ENCODE data around the gene RBP3. TPM values are rescaled to one million over a fixed set of nuclear protein-coding genes. Genes with fewer than 3 reads are reported as not detected.

The RBP3 gene
- total RNA-seq, 1 donor from 2014 or later, result not detected

DNA sequence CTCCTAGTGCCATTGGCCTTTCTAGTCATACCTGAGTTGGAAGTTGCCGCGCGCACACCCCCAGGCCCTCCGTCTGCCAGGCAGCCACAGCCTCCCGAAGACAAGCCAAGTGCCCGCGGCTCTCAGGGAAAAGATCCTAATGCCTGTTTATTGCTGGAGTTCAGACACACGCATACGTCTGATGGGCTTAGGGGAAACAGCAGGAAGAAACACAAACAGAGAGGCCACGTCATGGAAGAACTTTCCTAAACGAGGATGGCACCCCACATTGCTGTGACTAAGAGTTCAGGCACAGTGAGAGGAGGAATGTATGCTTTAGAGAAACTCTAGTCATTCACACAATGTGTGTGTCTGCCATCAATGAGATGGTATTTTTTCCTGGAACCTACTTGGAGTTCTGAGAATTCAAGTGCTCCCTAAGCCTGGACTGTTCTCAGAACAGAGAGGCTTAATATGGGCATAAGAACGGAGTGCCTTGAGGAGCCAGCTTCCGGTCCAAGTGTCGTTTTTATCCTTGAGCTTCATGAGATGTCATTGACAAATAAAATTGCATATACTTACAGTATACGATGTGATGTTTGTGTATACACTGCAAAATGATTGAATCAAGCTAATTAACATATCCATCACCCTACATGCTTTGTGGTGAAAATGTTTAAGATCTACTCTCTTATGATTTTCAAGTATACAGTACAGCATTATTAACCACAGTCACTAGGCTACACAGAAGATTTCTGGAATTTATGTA is 11.6 kb upstream of the RBP3 start:
- DNase-seq (ENCODE audit: low read depth, low spot score), result no peak

DNA sequence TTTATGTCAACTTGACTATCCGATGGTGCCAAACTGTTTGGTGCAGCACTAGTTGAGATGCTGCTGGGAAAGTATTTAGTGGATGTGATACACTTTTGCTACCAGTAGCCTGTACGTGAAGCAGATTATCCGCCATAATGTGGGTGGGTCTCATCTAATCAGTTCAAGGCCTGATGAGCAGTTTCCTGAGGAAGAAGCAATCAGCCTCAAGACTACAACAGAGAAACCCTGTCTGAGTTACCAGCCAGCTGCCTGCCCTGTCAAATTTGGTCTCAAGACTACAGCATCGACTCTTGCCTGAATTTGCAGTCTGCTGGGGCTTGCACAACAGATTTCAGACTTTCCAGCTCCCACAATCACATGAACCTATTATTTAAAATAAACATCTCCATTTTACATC is 10.9 kb upstream of the RBP3 start:
- no peak for DNase-seq (ENCODE audit: low read depth, low spot score)

DNA sequence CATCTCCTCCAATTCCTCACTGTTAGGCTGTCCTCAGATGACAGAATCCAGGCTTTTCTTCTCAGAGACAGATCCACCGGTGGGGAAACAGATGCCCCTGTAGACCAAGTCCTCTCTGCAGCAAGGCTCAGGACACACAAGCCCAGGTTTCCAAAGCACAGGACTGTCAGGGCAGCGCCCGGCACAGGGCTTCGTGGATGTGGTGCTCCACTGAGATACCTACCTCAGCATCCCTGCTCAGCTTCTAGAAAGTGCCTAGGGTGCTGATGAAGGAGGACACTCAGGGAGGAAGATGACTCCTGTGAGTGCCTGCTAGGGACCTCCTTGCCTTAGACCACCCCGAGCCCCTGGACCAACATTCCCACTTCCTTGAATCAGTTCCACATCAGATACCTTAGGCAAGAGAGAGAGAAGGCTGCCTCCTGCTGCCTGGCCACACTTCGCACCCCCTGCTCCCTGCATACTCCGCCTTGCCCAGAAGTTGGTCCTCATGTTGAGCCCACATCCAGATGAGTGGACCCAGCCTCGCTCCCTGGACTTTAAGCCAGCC is 8.9 kb upstream of the RBP3 start:
- DNase-seq (ENCODE audit: low read depth, low spot score), result no peak

DNA sequence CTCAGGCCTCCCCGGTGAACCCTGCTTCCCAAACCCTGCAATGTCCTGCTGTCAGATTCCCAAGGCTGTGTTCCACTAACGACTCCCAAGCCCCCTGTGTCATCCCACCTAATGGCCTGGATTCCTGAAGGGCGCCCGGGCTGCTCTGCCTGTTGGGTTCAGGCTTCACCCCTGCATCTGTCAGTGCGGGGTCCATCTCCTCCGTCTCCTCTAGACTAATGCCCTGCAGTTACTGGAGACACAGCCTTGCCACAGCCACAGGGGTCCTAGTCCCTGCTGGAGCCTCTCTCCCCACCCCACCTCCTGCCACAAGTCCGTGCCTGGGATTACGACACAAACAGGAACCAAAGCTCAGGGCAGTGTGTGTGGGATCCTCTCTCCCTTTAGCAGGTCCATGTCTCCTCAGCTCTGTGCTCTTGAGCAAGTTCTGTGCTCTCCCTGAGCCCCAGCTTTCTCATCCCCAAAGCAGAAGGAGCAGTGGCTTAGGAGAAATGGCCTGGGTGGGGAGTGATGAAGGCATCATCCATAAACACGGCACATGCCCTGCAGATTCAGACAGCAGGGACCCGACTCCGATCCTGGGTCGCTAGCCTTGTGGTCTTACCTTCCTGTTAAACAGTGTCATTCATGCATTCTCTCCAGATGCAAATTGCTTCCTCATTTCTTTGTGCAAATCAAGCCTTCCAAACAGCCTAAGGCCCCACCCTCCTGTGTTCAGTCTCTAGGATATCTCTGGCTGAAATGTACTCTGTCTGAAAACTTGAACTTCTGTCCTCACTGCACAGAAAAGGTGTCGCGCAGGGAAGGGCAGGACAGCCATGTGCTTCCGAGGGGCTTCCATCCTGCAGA is 8.2 kb upstream of the RBP3 start:
- DNase-seq (ENCODE audit: low read depth, low spot score), result no peak

DNA sequence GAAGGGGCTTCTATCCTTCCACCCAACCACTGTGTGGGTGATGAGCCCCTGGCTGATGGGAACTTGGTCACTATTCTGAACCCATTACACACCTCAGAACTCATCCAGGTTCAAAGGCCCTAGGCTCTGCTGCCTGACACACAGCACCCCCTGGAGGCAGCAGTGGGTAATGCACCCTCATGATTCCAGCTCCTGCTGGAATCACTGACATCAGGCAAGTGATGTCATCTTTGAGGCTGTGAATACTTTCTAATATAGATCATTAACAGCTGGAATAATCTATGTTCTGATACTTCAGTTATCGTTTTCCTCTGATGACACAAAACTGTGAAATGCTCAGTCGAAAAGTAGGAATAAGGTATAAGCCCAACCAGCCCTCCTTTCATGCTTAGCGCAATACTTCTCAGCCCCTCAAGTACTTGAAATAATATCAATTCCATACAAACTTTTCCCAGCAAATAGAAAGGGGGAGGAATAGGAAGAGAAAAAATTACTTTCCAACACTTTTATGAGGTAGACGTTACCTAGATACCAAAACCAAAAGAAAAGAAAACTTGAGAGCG is 7.5 kb upstream of the RBP3 start:
- DNase-seq (ENCODE audit: low read depth, low spot score), result no peak

DNA sequence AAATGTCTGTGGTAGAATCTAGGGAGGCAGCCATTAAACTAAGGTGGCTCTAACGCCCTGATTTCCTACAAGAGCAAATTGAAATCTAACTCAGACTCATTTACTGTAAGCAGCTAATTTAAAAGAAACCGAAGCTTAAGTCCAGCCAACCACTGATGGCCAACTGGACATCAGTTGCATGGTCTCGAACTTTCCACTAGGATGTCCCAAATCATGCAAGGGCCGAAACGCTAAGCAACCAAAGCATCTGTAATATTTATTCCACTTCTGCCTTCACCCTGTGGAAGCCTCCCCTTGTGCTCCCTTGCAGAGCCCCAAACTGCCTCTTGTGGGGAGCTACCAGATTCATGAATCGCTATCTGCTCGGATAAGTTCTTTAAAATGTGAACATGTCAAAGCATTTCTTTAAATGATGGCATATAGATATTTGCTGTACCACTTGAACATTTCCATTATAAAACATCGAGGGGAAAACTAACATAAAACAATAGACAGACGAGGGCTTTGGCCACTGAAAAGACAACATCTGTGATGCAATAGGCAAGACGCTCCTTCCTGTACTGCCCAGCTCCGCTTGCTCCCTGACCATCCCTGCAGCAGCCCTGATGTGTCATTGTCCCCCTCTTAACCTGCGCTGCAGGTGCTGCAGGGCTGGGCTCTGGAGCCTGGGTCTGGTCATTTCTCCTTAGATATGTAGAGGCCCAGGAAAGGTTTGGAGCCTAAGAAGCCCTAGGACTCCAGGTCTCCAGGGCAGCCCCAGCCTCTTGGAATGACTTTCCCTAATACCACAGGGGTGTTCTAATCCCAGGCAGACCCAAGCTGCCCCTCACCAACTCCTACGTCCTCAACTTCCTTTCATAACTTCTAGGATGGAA is 2.9 kb upstream of the RBP3 start:
- DNase-seq (ENCODE audit: low read depth, low spot score), result no peak

DNA sequence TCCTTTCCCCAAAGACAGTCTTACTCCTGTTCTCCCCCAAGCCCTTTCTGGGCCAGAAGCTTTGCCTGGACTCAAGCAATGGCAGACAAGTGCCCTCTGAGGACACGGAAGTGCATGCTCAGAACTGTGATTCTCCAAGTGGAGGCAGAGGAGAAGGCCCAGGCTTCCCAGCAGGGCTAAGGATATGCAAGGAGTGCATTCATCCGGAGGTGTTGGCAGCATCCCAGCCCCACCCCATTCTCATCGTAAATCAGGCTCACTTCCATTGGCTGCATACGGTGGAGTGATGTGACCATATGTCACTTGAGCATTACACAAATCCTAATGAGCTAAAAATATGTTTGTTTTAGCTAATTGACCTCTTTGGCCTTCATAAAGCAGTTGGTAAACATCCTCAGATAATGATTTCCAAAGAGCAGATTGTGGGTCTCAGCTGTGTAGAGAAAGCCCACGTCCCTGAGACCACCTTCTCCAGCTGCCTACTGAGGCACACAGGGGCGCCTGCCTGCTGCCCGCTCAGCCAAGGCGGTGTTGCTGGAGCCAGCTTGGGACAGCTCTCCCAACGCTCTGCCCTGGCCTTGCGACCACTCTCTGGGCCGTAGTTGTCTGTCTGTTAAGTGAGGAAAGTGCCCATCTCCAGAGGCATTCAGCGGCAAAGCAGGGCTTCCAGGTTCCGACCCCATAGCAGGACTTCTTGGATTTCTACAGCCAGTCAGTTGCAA is 1.4 kb upstream of the RBP3 start:
- DNase-seq (ENCODE audit: low read depth, low spot score), result no peak

DNA sequence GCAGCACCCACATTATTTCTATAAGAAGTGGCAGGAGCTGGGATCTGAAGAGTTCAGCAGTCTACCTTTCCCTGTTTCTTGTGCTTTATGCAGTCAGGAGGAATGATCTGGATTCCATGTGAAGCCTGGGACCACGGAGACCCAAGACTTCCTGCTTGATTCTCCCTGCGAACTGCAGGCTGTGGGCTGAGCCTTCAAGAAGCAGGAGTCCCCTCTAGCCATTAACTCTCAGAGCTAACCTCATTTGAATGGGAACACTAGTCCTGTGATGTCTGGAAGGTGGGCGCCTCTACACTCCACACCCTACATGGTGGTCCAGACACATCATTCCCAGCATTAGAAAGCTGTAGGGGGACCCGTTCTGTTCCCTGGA is 874 bp upstream of the RBP3 start:
- no peak for DNase-seq (ENCODE audit: low read depth, low spot score)

DNA sequence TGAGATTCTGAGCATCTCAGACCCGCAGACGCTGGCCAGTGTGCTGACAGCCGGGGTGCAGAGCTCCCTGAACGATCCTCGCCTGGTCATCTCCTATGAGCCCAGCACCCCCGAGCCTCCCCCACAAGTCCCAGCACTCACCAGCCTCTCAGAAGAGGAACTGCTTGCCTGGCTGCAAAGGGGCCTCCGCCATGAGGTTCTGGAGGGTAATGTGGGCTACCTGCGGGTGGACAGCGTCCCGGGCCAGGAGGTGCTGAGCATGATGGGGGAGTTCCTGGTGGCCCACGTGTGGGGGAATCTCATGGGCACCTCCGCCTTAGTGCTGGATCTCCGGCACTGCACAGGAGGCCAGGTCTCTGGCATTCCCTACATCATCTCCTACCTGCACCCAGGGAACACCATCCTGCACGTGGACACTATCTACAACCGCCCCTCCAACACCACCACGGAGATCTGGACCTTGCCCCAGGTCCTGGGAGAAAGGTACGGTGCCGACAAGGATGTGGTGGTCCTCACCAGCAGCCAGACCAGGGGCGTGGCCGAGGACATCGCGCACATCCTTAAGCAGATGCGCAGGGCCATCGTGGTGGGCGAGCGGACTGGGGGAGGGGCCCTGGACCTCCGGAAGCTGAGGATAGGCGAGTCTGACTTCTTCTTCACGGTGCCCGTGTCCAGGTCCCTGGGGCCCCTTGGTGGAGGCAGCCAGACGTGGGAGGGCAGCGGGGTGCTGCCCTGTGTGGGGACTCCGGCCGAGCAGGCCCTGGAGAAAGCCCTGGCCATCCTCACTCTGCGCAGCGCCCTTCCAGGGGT is 703 bp downstream of the RBP3 start:
- no peak for DNase-seq (ENCODE audit: low read depth, low spot score)

DNA sequence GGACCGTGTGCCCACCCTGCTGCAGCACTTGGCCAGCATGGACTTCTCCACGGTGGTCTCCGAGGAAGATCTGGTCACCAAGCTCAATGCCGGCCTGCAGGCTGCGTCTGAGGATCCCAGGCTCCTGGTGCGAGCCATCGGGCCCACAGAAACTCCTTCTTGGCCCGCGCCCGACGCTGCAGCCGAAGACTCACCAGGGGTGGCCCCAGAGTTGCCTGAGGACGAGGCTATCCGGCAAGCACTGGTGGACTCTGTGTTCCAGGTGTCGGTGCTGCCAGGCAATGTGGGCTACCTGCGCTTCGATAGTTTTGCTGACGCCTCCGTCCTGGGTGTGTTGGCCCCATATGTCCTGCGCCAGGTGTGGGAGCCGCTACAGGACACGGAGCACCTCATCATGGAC is 1.4 kb downstream of the RBP3 start:
- DNase-seq (ENCODE audit: low read depth, low spot score), result no peak

DNA sequence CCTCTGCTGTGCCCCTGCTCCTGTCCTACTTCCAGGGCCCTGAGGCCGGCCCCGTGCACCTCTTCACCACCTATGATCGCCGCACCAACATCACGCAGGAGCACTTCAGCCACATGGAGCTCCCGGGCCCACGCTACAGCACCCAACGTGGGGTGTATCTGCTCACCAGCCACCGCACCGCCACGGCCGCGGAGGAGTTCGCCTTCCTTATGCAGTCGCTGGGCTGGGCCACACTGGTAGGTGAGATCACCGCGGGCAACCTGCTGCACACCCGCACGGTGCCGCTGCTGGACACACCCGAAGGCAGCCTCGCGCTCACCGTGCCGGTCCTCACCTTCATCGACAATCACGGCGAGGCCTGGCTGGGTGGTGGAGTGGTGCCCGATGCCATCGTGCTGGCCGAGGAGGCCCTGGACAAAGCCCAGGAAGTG is 1.8 kb downstream of the RBP3 start:
- no peak for DNase-seq (ENCODE audit: low read depth, low spot score)

DNA sequence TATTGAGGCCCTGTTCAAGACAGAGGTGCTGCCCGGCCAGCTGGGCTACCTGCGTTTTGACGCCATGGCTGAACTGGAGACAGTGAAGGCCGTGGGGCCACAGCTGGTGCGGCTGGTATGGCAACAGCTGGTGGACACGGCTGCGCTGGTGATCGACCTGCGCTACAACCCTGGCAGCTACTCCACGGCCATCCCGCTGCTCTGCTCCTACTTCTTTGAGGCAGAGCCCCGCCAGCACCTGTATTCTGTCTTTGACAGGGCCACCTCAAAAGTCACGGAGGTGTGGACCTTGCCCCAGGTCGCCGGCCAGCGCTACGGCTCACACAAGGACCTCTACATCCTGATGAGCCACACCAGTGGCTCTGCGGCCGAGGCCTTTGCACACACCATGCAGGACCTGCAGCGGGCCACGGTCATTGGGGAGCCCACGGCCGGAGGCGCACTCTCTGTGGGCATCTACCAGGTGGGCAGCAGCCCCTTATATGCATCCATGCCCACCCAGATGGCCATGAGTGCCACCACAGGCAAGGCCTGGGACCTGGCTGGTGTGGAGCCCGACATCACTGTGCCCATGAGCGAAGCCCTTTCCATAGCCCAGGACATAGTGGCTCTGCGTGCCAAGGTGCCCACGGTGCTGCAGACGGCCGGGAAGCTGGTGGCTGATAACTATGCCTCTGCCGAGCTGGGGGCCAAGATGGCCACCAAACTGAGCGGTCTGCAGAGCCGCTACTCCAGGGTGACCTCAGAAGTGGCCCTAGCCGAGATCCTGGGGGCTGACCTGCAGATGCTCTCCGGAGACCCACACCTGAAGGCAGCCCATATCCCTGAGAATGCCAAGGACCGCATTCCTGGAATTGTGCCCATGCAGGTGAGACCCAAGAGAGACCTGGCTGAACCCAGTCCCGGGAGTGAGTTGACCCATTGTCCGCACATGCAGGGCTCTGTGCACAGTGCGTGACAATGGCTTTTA is 2.8 kb downstream of the RBP3 start:
- no peak for DNase-seq (ENCODE audit: low read depth, low spot score)

DNA sequence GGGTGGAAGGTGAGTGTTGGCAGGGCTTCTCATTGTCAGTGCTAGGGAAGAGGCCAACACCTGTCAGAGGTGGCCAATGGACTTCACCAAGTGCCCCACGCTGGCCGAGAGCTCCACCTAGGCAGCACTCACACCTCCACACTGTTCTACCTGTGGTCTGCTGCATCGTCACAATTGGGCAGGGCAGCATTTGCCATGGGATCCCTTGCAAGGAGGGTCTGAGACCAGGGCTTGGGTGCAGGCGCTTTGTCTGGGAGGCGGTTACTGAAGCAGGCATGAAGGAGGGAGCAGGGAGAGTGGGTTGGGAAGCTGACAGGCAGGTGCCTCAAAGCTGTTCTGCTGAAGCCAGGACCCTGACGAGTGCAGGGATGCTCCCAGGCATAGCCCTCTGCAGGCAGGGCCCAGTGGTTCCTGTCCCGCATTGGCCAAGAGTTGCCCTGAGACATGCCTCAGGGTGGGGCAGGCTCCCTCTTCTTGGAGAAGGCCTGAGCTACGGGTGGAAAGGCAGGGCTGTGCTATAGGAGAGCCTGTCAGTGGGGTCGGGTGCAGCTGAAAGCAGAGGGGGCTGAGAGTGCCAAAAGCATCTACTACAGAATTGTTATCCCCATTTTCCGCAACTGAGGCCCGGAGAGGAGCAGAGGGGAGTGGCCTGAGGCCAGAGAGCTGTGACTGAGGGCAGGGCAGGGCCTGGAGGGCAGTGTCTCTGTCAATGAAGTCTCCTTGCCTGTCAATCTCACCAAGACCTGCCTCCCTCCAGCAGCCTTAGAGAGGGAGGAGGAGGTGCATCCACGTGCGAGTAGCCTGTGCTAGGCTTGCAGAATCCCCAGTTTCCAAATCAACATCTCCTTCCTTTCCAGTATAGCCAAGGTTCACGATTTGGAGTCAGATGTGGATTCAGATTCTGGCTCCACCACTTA is 4.0 kb downstream of the RBP3 start:
- no peak for DNase-seq (ENCODE audit: low read depth, low spot score)

DNA sequence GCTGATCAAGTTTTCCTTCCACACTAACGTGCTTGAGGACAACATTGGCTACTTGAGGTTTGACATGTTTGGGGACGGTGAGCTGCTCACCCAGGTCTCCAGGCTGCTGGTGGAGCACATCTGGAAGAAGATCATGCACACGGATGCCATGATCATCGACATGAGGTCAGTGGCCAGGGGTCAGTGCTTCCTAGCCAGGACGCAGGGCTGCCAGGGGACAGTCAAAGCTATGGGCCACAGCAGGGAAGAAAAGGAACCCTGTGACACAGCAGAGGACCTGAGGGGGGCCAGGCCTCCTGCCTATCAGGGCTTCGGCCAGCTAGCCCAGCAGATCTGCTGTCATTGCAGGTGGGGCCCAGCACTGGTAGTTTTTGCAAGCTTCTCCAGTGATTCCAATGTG is 5.2 kb downstream of the RBP3 start:
- DNase-seq (ENCODE audit: low read depth, low spot score), result no peak

DNA sequence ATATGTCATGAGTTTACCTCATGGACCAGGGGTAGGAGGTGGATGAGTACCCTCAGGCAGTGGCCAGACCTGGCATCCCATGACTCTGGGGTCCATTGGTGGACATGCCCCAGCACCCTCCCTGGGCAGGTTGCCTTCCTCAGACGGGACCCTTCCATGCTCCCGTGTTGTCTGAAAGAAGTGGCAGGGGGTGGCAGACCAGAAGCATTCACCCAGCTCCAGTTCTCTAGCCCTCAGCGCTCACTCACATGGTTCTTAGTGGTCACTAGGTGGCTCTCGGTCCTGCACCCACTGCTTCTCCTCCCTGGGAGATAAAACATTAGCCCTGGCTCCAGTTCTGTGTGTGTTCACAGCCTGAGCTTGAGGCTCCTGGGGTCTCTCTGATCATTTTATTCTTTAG is 6.0 kb downstream of the RBP3 start:
- no peak for DNase-seq (ENCODE audit: low read depth, low spot score)

DNA sequence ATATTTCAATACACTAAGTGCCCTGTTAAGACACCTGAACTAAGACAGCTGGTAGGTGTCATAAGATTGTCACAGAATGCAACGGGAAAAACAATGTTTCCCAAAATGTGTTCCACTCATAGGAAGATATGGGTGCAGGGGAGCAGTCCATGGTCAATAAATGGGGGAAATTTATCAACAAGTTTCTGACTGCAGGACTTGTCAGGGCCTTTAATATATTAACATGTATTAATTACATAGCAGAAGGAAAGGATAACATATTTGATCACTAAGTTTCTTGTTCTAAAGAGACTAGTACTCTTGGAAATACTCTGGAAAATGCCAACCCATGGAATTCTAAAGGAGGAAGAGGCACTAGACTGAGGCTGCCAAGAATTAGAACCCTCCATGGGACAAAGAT is 6.7 kb downstream of the RBP3 start:
- no peak for DNase-seq (ENCODE audit: low read depth, low spot score)

DNA sequence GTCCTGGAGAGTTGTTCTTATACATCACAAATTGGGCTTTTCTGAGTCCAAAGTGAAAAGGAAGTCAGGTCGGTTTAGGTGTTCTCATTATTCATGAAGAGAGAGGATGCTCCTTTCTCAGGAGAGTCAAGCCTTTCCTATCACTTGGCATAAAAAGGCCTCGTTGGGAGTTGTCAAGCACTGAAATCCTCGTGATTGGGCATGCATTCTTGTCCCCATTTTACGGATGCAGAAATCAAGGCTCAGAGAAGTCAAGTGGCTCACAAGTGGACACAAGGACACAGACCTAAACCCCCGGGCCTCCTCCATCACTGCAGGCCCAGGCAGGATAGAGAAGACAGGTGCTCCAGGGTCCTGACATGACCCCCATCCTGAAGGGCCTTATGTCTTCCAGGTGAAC is 8.5 kb downstream of the RBP3 start:
- DNase-seq (ENCODE audit: low read depth, low spot score), result no peak
